Kidney epithelial cell (primary cell): ENCODE results near the gene SESN2. TPM values are rescaled to one million over a fixed set of nuclear protein-coding genes. Genes with fewer than 3 reads are reported as not detected.

ENCODE experiments used
- DNase-seq: peaks from one replicate; pipeline ENCODE4 v3.0.0-alpha.2; 2010; ENCODE audit warnings: low read depth
- H3K27me3 ChIP-seq: 2 replicates; pipeline ENCODE4 v1.6.0; 2011; ENCODE audit warnings: low read length; ENCODE audit not compliant: control insufficient read depth, insufficient read depth
- H3K36me3 ChIP-seq: 2 replicates; pipeline ENCODE4 v1.5.1; 2011; ENCODE audit warnings: low read length; ENCODE audit not compliant: control insufficient read depth, insufficient read depth
- H3K4me3 ChIP-seq: 2 replicates; pipeline ENCODE4 v1.5.1; 2011; ENCODE audit warnings: low read depth, mild to moderate bottlenecking, control low read depth, low read length
- total RNA-seq: library from RNA; depleted of rRNA; stranded (reverse); fragments of >200 nt; gene quantifications from 2 replicates; pipeline ENCODE4 v1.2.3, GENCODE V29; 2015
- TF ChIP-seq, protein P1 (sequence below): IDR thresholded peaks from 2 replicates; pipeline ENCODE4 v1.5.1; 2011; ENCODE audit warnings: mild to moderate bottlenecking, moderate library complexity, low read length, control low read depth, inconsistent platforms; ENCODE audit not compliant: insufficient read depth, poor library complexity, severe bottlenecking

Gene SESN2
- total RNA-seq, 1 donor from 2014 or later: 121 TPM

DNA sequence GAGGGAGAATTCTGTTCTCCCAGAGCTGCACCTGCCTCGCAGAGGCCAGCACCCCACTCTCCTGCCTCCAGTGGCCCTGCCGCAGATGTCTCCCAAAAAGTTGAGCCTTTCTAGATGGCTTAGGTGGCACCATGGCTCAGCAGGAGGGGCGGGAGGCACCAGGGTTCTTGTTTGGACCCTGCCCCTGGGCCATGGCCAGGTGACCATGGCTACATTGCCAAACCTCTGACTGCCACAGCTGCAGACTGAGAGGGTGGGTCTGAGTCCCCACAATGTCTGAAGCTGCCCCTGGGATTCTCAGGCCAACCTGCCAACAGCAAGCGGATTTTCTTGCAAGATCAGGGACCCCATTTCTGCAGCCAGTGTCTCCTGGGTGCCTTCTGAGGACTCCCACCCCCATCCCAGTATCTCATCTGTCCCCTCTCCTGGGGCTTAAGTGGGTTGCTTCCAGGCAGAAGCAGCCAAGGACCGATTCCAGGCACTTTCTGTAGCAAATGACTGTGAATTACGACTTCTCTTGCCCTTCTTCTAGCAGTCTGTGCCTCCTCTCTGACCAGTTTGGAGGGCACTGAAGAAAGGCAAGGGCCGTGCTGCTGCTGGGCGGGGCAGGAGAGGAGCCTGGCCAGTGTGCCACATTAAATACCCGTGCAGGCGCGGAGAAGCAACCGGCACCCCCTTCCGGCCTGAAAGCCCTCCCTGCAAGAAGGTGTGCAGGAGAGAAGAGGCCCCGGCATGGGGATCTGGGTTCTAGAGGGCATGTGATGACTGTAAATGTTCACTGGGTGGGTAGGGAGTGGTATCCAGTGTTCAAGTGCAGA is 22.5 kb downstream of the SESN2 start:
- Histone ChIP-seq H3K27me3 (no peaks in the 10 kb centered on the region), H3K4me3 (no peak overlapping the region), H3K36me3 (peaks cover 9% of the 10 kb centered on the region)
- TF ChIP-seq, protein P1, sequence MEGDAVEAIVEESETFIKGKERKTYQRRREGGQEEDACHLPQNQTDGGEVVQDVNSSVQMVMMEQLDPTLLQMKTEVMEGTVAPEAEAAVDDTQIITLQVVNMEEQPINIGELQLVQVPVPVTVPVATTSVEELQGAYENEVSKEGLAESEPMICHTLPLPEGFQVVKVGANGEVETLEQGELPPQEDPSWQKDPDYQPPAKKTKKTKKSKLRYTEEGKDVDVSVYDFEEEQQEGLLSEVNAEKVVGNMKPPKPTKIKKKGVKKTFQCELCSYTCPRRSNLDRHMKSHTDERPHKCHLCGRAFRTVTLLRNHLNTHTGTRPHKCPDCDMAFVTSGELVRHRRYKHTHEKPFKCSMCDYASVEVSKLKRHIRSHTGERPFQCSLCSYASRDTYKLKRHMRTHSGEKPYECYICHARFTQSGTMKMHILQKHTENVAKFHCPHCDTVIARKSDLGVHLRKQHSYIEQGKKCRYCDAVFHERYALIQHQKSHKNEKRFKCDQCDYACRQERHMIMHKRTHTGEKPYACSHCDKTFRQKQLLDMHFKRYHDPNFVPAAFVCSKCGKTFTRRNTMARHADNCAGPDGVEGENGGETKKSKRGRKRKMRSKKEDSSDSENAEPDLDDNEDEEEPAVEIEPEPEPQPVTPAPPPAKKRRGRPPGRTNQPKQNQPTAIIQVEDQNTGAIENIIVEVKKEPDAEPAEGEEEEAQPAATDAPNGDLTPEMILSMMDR: no peak
- no peak for DNase-seq

GRCh38 chr1:28282426-28283407 is 23.4 kb downstream of the SESN2 start:
- Histone ChIP-seq H3K36me3 (peaks cover 8% of the 10 kb centered on the region), H3K27me3 (no peaks in the 10 kb centered on the region), H3K4me3 (no peak overlapping the region)
- no peak for DNase-seq
- TF ChIP-seq, protein P1: no peak

- Histone ChIP-seq H3K4me3 (no peak overlapping the region), H3K27me3 (no peaks in the 10 kb centered on the region), H3K36me3 (no peaks in the 10 kb centered on the region)
- DNase-seq: no peak
- TF ChIP-seq, protein P1: no peak
Observed at GRCh38 chr1:28286111-28286510, 26.8 kb downstream of the SESN2 start.

DNA sequence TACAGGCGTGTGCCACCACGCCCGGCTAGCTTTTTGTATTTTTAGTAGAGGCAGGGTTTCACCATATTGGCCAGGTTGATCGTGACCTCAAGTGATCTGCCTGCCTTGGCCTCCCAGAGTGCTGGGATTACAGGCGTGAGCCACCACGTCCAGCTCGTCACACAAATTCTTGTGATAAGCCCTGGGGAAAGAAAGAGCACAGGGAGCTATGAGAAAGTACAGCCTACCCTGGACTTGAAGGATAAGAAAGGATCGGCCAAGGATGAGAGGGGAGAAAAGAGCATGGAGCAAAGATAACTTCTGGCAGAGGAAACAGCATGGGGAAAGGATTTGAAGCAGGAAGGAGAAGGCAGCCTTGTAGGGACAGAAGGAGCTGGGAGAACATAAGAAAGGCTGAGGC is 29.2 kb downstream of the SESN2 start:
- no peak for DNase-seq
- H3K4me3 ChIP-seq: no peak overlapping the region
- H3K36me3 ChIP-seq: no peaks in the 10 kb centered on the region
- H3K27me3 ChIP-seq: no peaks in the 10 kb centered on the region
- TF ChIP-seq, protein P1: no peak

DNA sequence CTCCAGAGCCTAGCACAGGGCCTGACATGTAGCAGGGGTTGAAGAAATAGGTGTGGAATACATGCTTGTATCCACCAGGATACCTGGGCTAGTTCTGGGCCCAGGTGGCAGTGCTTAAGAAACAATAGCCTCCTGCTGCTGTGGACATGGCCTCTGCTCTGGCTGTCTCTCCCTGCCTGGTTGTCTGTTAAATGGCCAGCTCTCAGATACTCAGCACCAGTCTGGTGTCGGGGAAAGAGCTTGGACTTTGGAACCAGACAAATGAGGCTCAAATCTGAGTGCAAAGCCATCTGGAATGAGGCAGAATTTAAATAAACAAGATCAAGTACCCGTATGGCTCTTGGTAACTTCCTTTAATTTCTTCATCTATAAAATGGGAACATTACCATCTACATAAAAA is 31.5 kb downstream of the SESN2 start:
- TF ChIP-seq, protein P1: no peak
- Histone ChIP-seq H3K27me3 (no peaks in the 10 kb centered on the region), H3K4me3 (no peak overlapping the region), H3K36me3 (no peaks in the 10 kb centered on the region)
- no peak for DNase-seq
